GM12864 (cell line): ENCODE data around the gene MEX3C.

Experiments
- DNase-seq: peaks from one replicate; pipeline ENCODE4 v3.0.0-alpha.2; 2011; ENCODE audit warnings: low read depth
- H3K4me3 ChIP-seq: 2 replicates; pipeline ENCODE4 v1.5.1; 2011; ENCODE audit warnings: mild to moderate bottlenecking, low read depth, low read length, control low read depth
- CTCF ChIP-seq: IDR thresholded peaks from 2 replicates; pipeline ENCODE4 v1.5.1; 2011; ENCODE audit warnings: low read depth, mild to moderate bottlenecking, moderate library complexity, low read length, control low read depth, inconsistent platforms; ENCODE audit errors: missing control alignments

The MEX3C gene

DNA sequence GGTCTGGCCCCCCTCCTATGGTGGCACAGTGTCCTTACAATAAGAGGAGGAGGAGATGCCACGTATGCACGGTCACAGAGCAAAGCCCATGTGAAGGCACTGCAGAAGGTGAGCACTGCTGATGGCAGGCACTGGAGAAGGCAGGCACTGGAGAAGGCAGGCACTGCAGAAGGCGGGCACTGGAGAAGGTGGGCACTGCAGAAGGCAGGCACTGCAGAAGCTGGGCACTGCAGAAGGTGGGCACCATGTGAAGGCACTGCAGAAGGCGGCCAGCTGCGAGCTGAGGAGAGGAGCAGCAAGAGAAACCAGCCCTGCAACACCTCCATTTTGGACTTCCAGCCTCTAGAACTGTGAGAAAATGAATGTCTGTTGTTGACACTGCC lies 46.3 kb downstream of the MEX3C start:
- no peak overlapping the region for H3K4me3 ChIP-seq
- DNase-seq, result no peak
- TF ChIP-seq CTCF, result no peak

GRCh38 chr18:51150113-51150700 lies 47.3 kb downstream of the MEX3C start:
- no peak for DNase-seq
- H3K4me3 ChIP-seq, result no peak overlapping the region
- TF ChIP-seq CTCF, result no peak

GRCh38 chr18:51149670-51150069 lies 47.8 kb downstream of the MEX3C start:
- no peak overlapping the region for H3K4me3 ChIP-seq
- no peak for TF ChIP-seq CTCF
- DNase-seq, result no peak

DNA sequence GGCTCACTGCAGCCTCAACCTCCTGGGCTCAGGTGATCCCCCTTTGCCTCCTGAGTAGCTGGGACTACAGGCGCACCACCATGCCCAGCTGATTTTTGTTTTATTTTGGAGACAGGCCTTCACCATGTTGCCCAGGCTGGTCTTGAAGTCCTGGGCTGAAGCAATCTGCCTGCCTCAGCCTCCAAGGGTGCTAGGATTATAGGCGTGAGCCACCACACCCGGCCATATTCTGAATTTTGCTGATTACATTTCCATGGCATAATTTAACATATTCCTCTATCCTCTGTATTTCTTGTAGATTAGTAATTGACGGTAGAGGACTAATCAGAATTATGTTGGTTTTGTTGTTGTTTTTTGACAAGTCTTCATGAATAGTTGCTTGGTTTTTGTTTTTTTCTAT lies 50.6 kb downstream of the MEX3C start:
- H3K4me3 ChIP-seq, result no peak overlapping the region
- TF ChIP-seq CTCF, result no peak
- no peak for DNase-seq

DNA sequence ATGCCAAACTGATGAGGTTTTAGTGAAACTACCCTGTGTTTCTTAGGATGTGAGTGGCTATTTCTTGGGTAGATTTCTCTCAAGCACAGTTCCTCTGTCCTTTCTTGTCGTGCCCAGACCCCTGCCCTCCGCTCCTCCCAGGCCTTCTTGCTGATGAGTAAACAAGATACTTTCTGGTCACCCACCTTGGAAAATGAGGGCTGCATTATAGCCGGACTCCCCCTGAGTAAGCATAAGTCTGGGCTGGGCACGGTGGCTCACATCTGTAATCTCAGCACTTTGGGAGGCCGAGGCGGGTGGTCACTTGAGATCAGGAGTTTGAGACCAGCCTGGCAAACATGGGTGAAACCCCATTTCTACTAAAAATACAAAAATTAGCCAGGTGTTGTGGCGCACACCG lies 58.5 kb downstream of the MEX3C start:
- no peak overlapping the region for H3K4me3 ChIP-seq
- DNase-seq, result no peak
- TF ChIP-seq CTCF, result no peak

GRCh38 chr18:51137891-51138290 lies 59.6 kb downstream of the MEX3C start:
- TF ChIP-seq CTCF, result no peak
- no peak for DNase-seq
- H3K4me3 ChIP-seq, result no peak overlapping the region

GRCh38 chr18:51137026-51137729 lies 60.3 kb downstream of the MEX3C start:
- no peak for DNase-seq
- no peak overlapping the region for H3K4me3 ChIP-seq
- no peak for TF ChIP-seq CTCF
